SK-N-SH (cell line): ENCODE measurements around the gene ADAMTS15. TPM values are rescaled to one million over a fixed set of nuclear protein-coding genes. Genes with fewer than 3 reads are reported as not detected.

Experiments
- CTCF ChIA-PET: fragments of 300-600, 350-600 bp; formaldehyde crosslinking; extraction: SDS; loops from one replicate; lab custom pipeline; 2021; lab: Yijun Ruan, JAX
- POLR2A ChIA-PET: fragments of 350-600 bp; sonication (Branson Sonifier 250); formaldehyde crosslinking; extraction: SDS; loops from one replicate; lab custom pipeline; 2020; ENCODE audit warnings: antibody characterized with exemption, inconsistent platforms; lab: Yijun Ruan, JAX
- DNase-seq: peaks from one replicate; pipeline ENCODE4 v3.0.0; 2012
- H2AFZ ChIP-seq: fragments of 200-600 bp; sonication (generic); 2 replicates; pipeline ENCODE4 v1.8.1; 2016; ENCODE audit warnings: antibody characterized with exemption, mild to moderate bottlenecking, low read depth
- H3F3A ChIP-seq: fragments of 200-600 bp; sonication (generic); replicated peaks from 2 replicates; pipeline ENCODE3; 2016; ENCODE audit warnings: antibody characterized with exemption, mild to moderate bottlenecking; ENCODE audit not compliant: insufficient read depth
- H3K27ac ChIP-seq, 2 experiments: fragments of 200-500 bp in 1 of 2; fragments of 200-600 bp in 1 of 2; sonication (Bioruptor generic) in 1 of 2; sonication (generic), shearing (Covaris generic) in 1 of 2; 2 replicates each; pipeline versions ENCODE4 v1.5.1 to v1.6.1; 2014 to 2016; ENCODE audit warnings: low read depth in 2 of 2, inconsistent platforms in 1 of 2, low read length in 1 of 2, mild to moderate bottlenecking in 1 of 2, mixed read lengths in 1 of 2
- H3K27me3 ChIP-seq: fragments of 200-600 bp; sonication (generic), shearing (Covaris generic); 2 replicates; pipeline ENCODE4 v1.6.1; 2016; ENCODE audit warnings: mixed run types; ENCODE audit not compliant: insufficient read depth
- H3K36me3 ChIP-seq, 2 experiments: fragments of 200-500 bp in 1 of 2; fragments of 200-600 bp in 1 of 2; sonication (Bioruptor generic) in 1 of 2; sonication (generic) in 1 of 2; replicated peaks in 1 of 2; 2 replicates each; pipeline versions ENCODE3 to v1.5.1; 2014 to 2016; ENCODE audit warnings: low read length in 1 of 2, mild to moderate bottlenecking in 1 of 2; ENCODE audit not compliant: insufficient read depth in 2 of 2, control insufficient read depth in 1 of 2
- H3K4me1 ChIP-seq, 2 experiments: fragments of 200-500 bp in 1 of 2; fragments of 200-600 bp in 1 of 2; sonication (Bioruptor generic) in 1 of 2; sonication (generic), shearing (Covaris generic) in 1 of 2; 2 replicates each; pipeline versions ENCODE4 v1.5.1 to v1.6.1; 2014 to 2016; ENCODE audit warnings: low read depth in 1 of 2, low read length in 1 of 2, mixed run types in 1 of 2; ENCODE audit not compliant: insufficient read depth in 2 of 2, control insufficient read depth in 1 of 2
- H3K4me2 ChIP-seq: fragments of 200-600 bp; sonication (generic), shearing (Covaris generic); 2 replicates; pipeline ENCODE4 v1.6.1; 2017; ENCODE audit warnings: mixed run types
- H3K4me3 ChIP-seq, 2 experiments: fragments of 200-500 bp in 1 of 2; fragments of 200-600 bp in 1 of 2; sonication (Bioruptor generic) in 1 of 2; sonication (generic), shearing (Covaris generic) in 1 of 2; 2 replicates each; pipeline versions ENCODE4 v1.5.1 to v1.8.1; 2014 to 2016; ENCODE audit warnings: low read depth in 2 of 2, inconsistent platforms in 1 of 2, low read length in 1 of 2, mild to moderate bottlenecking in 1 of 2, mixed read lengths in 1 of 2, moderate library complexity in 1 of 2
- H3K79me2 ChIP-seq: fragments of 200-600 bp; sonication (generic); 2 replicates; pipeline ENCODE4 v1.8.1; 2017; ENCODE audit warnings: mild to moderate bottlenecking; ENCODE audit not compliant: insufficient read depth
- H3K9ac ChIP-seq: fragments of 200-600 bp; sonication (generic); 2 replicates; pipeline ENCODE4 v1.6.1; 2017; ENCODE audit warnings: mixed run types
- H3K9me2 ChIP-seq: fragments of 200-600 bp; sonication (generic); 2 replicates; pipeline ENCODE4 v1.6.1; 2017; ENCODE audit warnings: mixed run types
- H3K9me3 ChIP-seq: fragments of 200-600 bp; sonication (generic); 2 replicates; pipeline ENCODE4 v1.6.1; 2017; ENCODE audit warnings: mixed run types, mild to moderate bottlenecking, moderate library complexity
- H4K20me1 ChIP-seq: fragments of 200-600 bp; sonication (generic); 2 replicates; pipeline ENCODE4 v1.6.1; 2017; ENCODE audit warnings: mild to moderate bottlenecking, mixed run types; ENCODE audit not compliant: insufficient read depth
- CTCF ChIP-seq: fragments of 200-600 bp; sonication (generic); IDR thresholded peaks from 2 replicates; pipeline ENCODE4 v1.6.1; 2017; ENCODE audit warnings: antibody characterized with exemption, mild to moderate bottlenecking, moderate library complexity
- MEF2A ChIP-seq: IDR thresholded peaks from 2 replicates; pipeline ENCODE4 v1.4.0; 2012; ENCODE audit warnings: low read depth, borderline replicate concordance
- NFIC ChIP-seq: IDR thresholded peaks from 2 replicates; pipeline ENCODE4 v1.4.0; 2012; ENCODE audit warnings: borderline replicate concordance
- TAF1 ChIP-seq: IDR thresholded peaks from 2 replicates; pipeline ENCODE4 v1.6.1; 2012; ENCODE audit warnings: low read depth, mild to moderate bottlenecking, low read length, moderate library complexity, borderline replicate concordance
- TEAD4 ChIP-seq: IDR thresholded peaks from 2 replicates; pipeline ENCODE4 v1.4.0; 2012; ENCODE audit warnings: mild to moderate bottlenecking, borderline replicate concordance; ENCODE audit not compliant: insufficient read depth
- WGBS: methylation state at CpG from one replicate; pipeline ENCODE4 v1.1.6; 2017; ENCODE audit warnings: low lambda C conversion rate; 5-methylcytosine and 5-hydroxymethylcytosine counted together
- polyA plus RNA-seq, 3 experiments: library from polyadenylated mRNA; depleted of rRNA; stranded (reverse); fragments of >200 nt; gene quantifications; 2 replicates each; pipeline ENCODE4 v1.2.3, GENCODE V29; 2012

ADAMTS15 gene
- polyA plus RNA-seq, 1 of the 3 experiments (the other 2 are of a cell fraction) = 1.1 TPM

GRCh38 chr11:130427581-130428315, 20.7 kb upstream of the ADAMTS15 start:
- ChIA-PET CTCF (interaction anchor here (1.4 to 25.8 kb wide), 4 partner anchors 10 to 442 kb away, joined by 3 to 747 read pairs (median 9); no protein-coding TSS in a partner anchor), POLR2A (no interaction called here)
- H3K4me3 ChIP-seq = peak overlapping the region; percentile 17 to 32; a peak in 1 of 4 replicates
- H3K27me3 ChIP-seq = peaks cover 73% of the 10 kb centered on the region
- H3K9me3 ChIP-seq = no peaks in the 10 kb centered on the region
- no peaks in the 10 kb centered on the region; a peak in 1 of 4 replicates for H3K4me1 ChIP-seq
- H3K79me2 ChIP-seq = no peaks in the 10 kb centered on the region
- peak; percentile 56 for DNase-seq
- H3K4me2 ChIP-seq = peak overlapping the region; percentile 81
- no peak overlapping the region for H3K9ac ChIP-seq
- H4K20me1 ChIP-seq = no peaks in the 10 kb centered on the region
- peaks cover 3% of the 10 kb centered on the region for H3F3A ChIP-seq
- 1% methylated on average over 30 of the region's 84 CpGs for WGBS
- no peaks in the 10 kb centered on the region for H3K9me2 ChIP-seq
- 0 out of 2 replicates have a peak overlapping the region, but pooled peaks have one; percentile 29 for H2AFZ ChIP-seq
- TF ChIP-seq TEAD4 (no peak), CTCF (peak; percentile 31)
- H3K27ac ChIP-seq = no peak overlapping the region
- H3K36me3 ChIP-seq = no peaks in the 10 kb centered on the region

- WGBS = 15% methylated on average over 22 of the region's 64 CpGs
- H3K4me1 ChIP-seq = no peaks in the 10 kb centered on the region; a peak in 1 of 4 replicates
- peak; percentile 70 for DNase-seq
- H3K4me3 ChIP-seq = peak within 1 kb of the TSS; percentile 28 to 32; a peak in 1 of 4 replicates
- no peak within 1 kb of the TSS for H3K27ac ChIP-seq
- H4K20me1 ChIP-seq = no peaks in the 10 kb centered on the region
- peaks cover 3% of the 10 kb centered on the region for H3F3A ChIP-seq
- CTCF ChIA-PET = interaction anchor here (1.5 to 25.8 kb wide), 4 partner anchors 10 to 466 kb away, joined by 3 to 747 read pairs (median 8); no protein-coding TSS in a partner anchor
- no peaks in the 10 kb centered on the region for H3K79me2 ChIP-seq
- POLR2A ChIA-PET = no interaction called here
- peak within 1 kb of the TSS; percentile 81 for H3K4me2 ChIP-seq
- no peak within 1 kb of the TSS for H3K9ac ChIP-seq
- H3K27me3 ChIP-seq = peaks cover 66% of the 10 kb centered on the region
- H2AFZ ChIP-seq = 0 out of 2 replicates have a peak within 1 kb of the TSS, but pooled peaks have one; percentile 29
- no peaks in the 10 kb centered on the region for H3K36me3 ChIP-seq
- no peaks in the 10 kb centered on the region for H3K9me3 ChIP-seq
- no peaks in the 10 kb centered on the region for H3K9me2 ChIP-seq
- TF ChIP-seq MEF2A (no peak), TAF1 (no peak), NFIC (no peak)
These were observed 19.9 kb upstream of the ADAMTS15 start, which contains the start of gene ADAMTS8 for GRCh38 chr11:130428316-130429119. TSS of gene ADAMTS8 (minus strand) at chr11:130428609. CDS start at chr11:130428286, 323 bp downstream.
